T-cell (primary cell): ENCODE data around the gene APMAP. TPM values are rescaled to one million over a fixed set of nuclear protein-coding genes. Genes with fewer than 3 reads are reported as not detected.

ENCODE experiments used
- ATAC-seq, 4 experiments: fragments of 200-7000 bp in 3 of 4; fragments of 150-1000 bp in 1 of 4; cut with Tn5 transposase; replicated peaks in 1 of 4; 1 replicate in 3 of 4; 2 replicates in 1 of 4; pipeline ENCODE4 v1.10.0; 2021; ENCODE audit warnings: moderate library complexity in 3 of 4, mild to moderate bottlenecking in 2 of 4, moderate number of reproducible peaks in 1 of 4
- CTCF ChIA-PET, 2 donors: fragments of 300-600 bp; sonication (Branson Sonifier 250); formaldehyde crosslinking; loops; one replicate each; lab custom pipeline; 2022; ENCODE audit warnings: antibody characterized with exemption in 2 of 2; lab: Charles Lee
- POLR2A ChIA-PET, 2 donors: fragments of 300-600 bp; sonication (Branson Sonifier 250); formaldehyde crosslinking; loops; one replicate each; lab custom pipeline; 2022; ENCODE audit warnings: antibody characterized with exemption in 2 of 2; lab: Charles Lee
- DNase-seq, 35 experiments: peaks; one replicate each; pipeline versions ENCODE4 v3.0.0 to v3.0.0-alpha.2; 2013 to 2023
- H3K27ac ChIP-seq: one replicate; pipeline ENCODE4 v1.5.1; 2013; ENCODE audit warnings: low read length
- H3K27me3 ChIP-seq, 2 experiments: replicated peaks in 1 of 2; 1 replicate in 1 of 2; 2 replicates in 1 of 2; pipeline versions ENCODE4 v1.6.1 to v1.7.0; 2013; ENCODE audit warnings: low read length in 1 of 2, mixed read lengths in 1 of 2; ENCODE audit not compliant: control insufficient read depth in 2 of 2, insufficient read depth in 2 of 2; ENCODE audit errors: extremely low read depth in 1 of 2
- H3K36me3 ChIP-seq, 2 donors: 1 replicate in 1 of 2; 2 replicates in 1 of 2; pipeline versions ENCODE4 v1.6.1 to v1.7.0; 2013; ENCODE audit warnings: low read length in 1 of 2; ENCODE audit not compliant: control insufficient read depth in 2 of 2, insufficient read depth in 1 of 2; ENCODE audit errors: extremely low read depth in 1 of 2
- H3K4me1 ChIP-seq, 2 experiments: 1 replicate in 1 of 2; 2 replicates in 1 of 2; pipeline versions ENCODE4 v1.6.1 to v1.7.0; 2013; ENCODE audit warnings: low read length in 2 of 2, mixed read lengths in 1 of 2; ENCODE audit not compliant: insufficient read depth in 2 of 2, control insufficient read depth in 1 of 2; ENCODE audit errors: extremely low read depth in 1 of 2
- H3K4me3 ChIP-seq, 2 donors: 1 replicate in 1 of 2; 2 replicates in 1 of 2; pipeline versions ENCODE4 v1.5.1 to v1.7.0; 2013; ENCODE audit warnings: mild to moderate bottlenecking in 2 of 2, low read length in 1 of 2, moderate library complexity in 1 of 2; ENCODE audit not compliant: control insufficient read depth in 1 of 2; ENCODE audit errors: extremely low read depth in 1 of 2
- H3K9me3 ChIP-seq: 2 replicates; pipeline ENCODE4 v1.7.0; 2013
- H3K27ac Mint-ChIP-seq, 2 donors: one replicate each; pipeline ENCODE4 v1.8.0; 2020 to 2021; ENCODE audit warnings: mild to moderate bottlenecking in 2 of 2, mixed read lengths in 2 of 2
- H3K27me3 Mint-ChIP-seq, 2 donors: one replicate each; pipeline ENCODE4 v1.8.0; 2021 to 2022; ENCODE audit warnings: mixed read lengths in 2 of 2
- H3K36me3 Mint-ChIP-seq: one replicate; pipeline ENCODE4 v1.8.0; 2021; ENCODE audit warnings: mixed read lengths
- H3K4me1 Mint-ChIP-seq, 3 donors: one replicate each; pipeline ENCODE4 v1.8.0; 2020 to 2022; ENCODE audit warnings: mixed read lengths in 3 of 3, mild to moderate bottlenecking in 1 of 3
- H3K4me3 Mint-ChIP-seq, 3 donors: one replicate each; pipeline ENCODE4 v1.8.0; 2020 to 2022; ENCODE audit warnings: mild to moderate bottlenecking in 3 of 3, mixed read lengths in 3 of 3, moderate library complexity in 3 of 3
- H3K9me3 Mint-ChIP-seq, 3 donors: one replicate each; pipeline ENCODE4 v1.8.0; 2020 to 2022; ENCODE audit warnings: mixed read lengths in 3 of 3
- WGBS: methylation state at CpG from one replicate; pipeline ENCODE4 v1.1.5; 2013; ENCODE audit warnings: missing lambda C conversion rate; ENCODE audit not compliant: insufficient coverage; 5-methylcytosine and 5-hydroxymethylcytosine counted together
- total RNA-seq, 35 experiments: library from RNA in 6 of 35; stranded (reverse) in 6 of 35; fragments of 120-200 nt in 1 of 35; gene quantifications; one replicate each; pipeline versions ENCODE4 v1.2.1 to v1.2.4 and lab custom pipeline; 2013 to 2026

APMAP gene
- total RNA-seq, 5 donors from 2014 or later (not counting 1 experiment from before 2014, with no cell fraction given) = 32.2 to 53.0 (median 49.8) TPM

GRCh38 chr20:25009218-25010145, 16.9 kb upstream of the APMAP start:
- Histone ChIP-seq H3K4me1 (no peaks in the 10 kb centered on the region), H3K4me3 (no peak overlapping the region), H3K27ac (no peak overlapping the region), H3K27me3 (no peaks in the 10 kb centered on the region), H3K36me3 (peaks cover 20 to 94% of the 10 kb centered on the region in 2 donors), H3K9me3 (no peaks in the 10 kb centered on the region)
- Mint-ChIP-seq H3K27ac (no peak overlapping the region), H3K4me3 (no peak overlapping the region), H3K36me3 (peaks cover 72% of the 10 kb centered on the region), H3K27me3 (no peaks in the 10 kb centered on the region), H3K4me1 (no peaks in the 10 kb centered on the region), H3K9me3 (no peaks in the 10 kb centered on the region)
- POLR2A ChIA-PET = no interaction called here
- no peak for ATAC-seq
- WGBS = 93% methylated on average over 3 of the region's 10 CpGs
- CTCF ChIA-PET = interaction anchor here in 1 of 2 donors (1.3 kb wide), 1 partner anchor 55 kb away, joined by 3 read pairs; no protein-coding TSS in a partner anchor
- peak in 1 of 35 experiments; percentile 14 for DNase-seq

GRCh38 chr20:25008388-25009217, 16.1 kb upstream of the APMAP start:
- H3K36me3 ChIP-seq = peaks cover 20 to 86% of the 10 kb centered on the region in 2 donors
- H3K9me3 Mint-ChIP-seq = no peaks in the 10 kb centered on the region
- ChIA-PET POLR2A (no interaction called here), CTCF (interaction anchor here in 1 of 2 donors (1.3 kb wide), 1 partner anchor 56 kb away, joined by 3 read pairs; no protein-coding TSS in a partner anchor)
- no peak overlapping the region for H3K27ac ChIP-seq
- no peaks in the 10 kb centered on the region for H3K4me1 ChIP-seq
- peaks cover 75% of the 10 kb centered on the region for H3K36me3 Mint-ChIP-seq
- no peaks in the 10 kb centered on the region for H3K27me3 Mint-ChIP-seq
- no peaks in the 10 kb centered on the region for H3K9me3 ChIP-seq
- no peaks in the 10 kb centered on the region for H3K27me3 ChIP-seq
- WGBS = 100% methylated on average over 3 of the region's 11 CpGs
- no peaks in the 10 kb centered on the region for H3K4me1 Mint-ChIP-seq
- peak in 1 of 35 experiments; percentile 16 for DNase-seq
- H3K4me3 Mint-ChIP-seq = no peak overlapping the region
- no peak for ATAC-seq
- no peak overlapping the region for H3K4me3 ChIP-seq
- no peak overlapping the region for H3K27ac Mint-ChIP-seq

GRCh38 chr20:25007491-25008305, 15.1 kb upstream of the APMAP start:
- Histone ChIP-seq H3K36me3 (peaks cover 20 to 79% of the 10 kb centered on the region in 2 donors), H3K4me3 (no peak overlapping the region), H3K27ac (no peak overlapping the region), H3K27me3 (no peaks in the 10 kb centered on the region), H3K9me3 (no peaks in the 10 kb centered on the region), H3K4me1 (no peaks in the 10 kb centered on the region)
- ChIA-PET CTCF (no interaction called here), POLR2A (no interaction called here)
- Mint-ChIP-seq H3K36me3 (peaks cover 76% of the 10 kb centered on the region), H3K27ac (no peak overlapping the region), H3K4me3 (no peak overlapping the region), H3K9me3 (peaks cover 0 to 2% (median 0%) of the 10 kb centered on the region in 3 donors), H3K27me3 (no peaks in the 10 kb centered on the region), H3K4me1 (no peaks in the 10 kb centered on the region)
- WGBS = 94% methylated on average over 21 of the region's 22 CpGs
- DNase-seq (peak in 1 of 35 experiments; percentile 16), ATAC-seq (no peak)

- Mint-ChIP-seq H3K27ac (no peak overlapping the region), H3K27me3 (no peaks in the 10 kb centered on the region), H3K4me3 (no peak overlapping the region), H3K36me3 (peaks cover 79% of the 10 kb centered on the region), H3K9me3 (peaks cover 0 to 4% (median 0%) of the 10 kb centered on the region in 3 donors), H3K4me1 (no peaks in the 10 kb centered on the region)
- WGBS = 89% methylated on average over 7 of the region's 12 CpGs
- POLR2A ChIA-PET = interaction anchor here in 1 of 2 donors (0.7 kb wide), 1 partner anchor 26 kb away, joined by 3 read pairs; no protein-coding TSS in a partner anchor
- Histone ChIP-seq H3K9me3 (no peaks in the 10 kb centered on the region), H3K27me3 (no peaks in the 10 kb centered on the region), H3K4me3 (no peak overlapping the region), H3K36me3 (peaks cover 20 to 71% of the 10 kb centered on the region in 2 donors), H3K27ac (no peak overlapping the region), H3K4me1 (no peaks in the 10 kb centered on the region)
- CTCF ChIA-PET = no interaction called here
- DNase-seq (peak in 1 of 35 experiments; percentile 8), ATAC-seq (no peak)
Observed at GRCh38 chr20:25006431-25007167, 14.0 kb upstream of the APMAP start.

- Histone ChIP-seq H3K27ac (no peak overlapping the region), H3K27me3 (no peaks in the 10 kb centered on the region), H3K4me1 (no peaks in the 10 kb centered on the region), H3K36me3 (peaks cover 20 to 61% of the 10 kb centered on the region in 2 donors), H3K4me3 (no peak overlapping the region), H3K9me3 (no peaks in the 10 kb centered on the region)
- no peak overlapping the region for H3K27ac Mint-ChIP-seq
- 96% methylated on average over 7 of the region's 8 CpGs for WGBS
- H3K36me3 Mint-ChIP-seq = peaks cover 70% of the 10 kb centered on the region
- ChIA-PET CTCF (no interaction called here), POLR2A (no interaction called here)
- peaks cover 0 to 4% (median 0%) of the 10 kb centered on the region in 3 donors for H3K9me3 Mint-ChIP-seq
- H3K27me3 Mint-ChIP-seq = no peaks in the 10 kb centered on the region
- ATAC-seq = no peak
- DNase-seq = peak in 1 of 35 experiments; percentile 2
- no peak overlapping the region for H3K4me3 Mint-ChIP-seq
- H3K4me1 Mint-ChIP-seq = no peaks in the 10 kb centered on the region
Observed at GRCh38 chr20:25005661-25006060, 13.1 kb upstream of the APMAP start.
